GM18499 (cell line): ENCODE data around the gene MYO3A.

Experiments used
- ATAC-seq: cut with Tn5 transposase; IDR thresholded peaks from one replicate; pipeline ENCODE4 v1.9.1; 2021; ENCODE audit warnings: moderate number of reproducible peaks; ENCODE audit not compliant: insufficient read depth, unreplicated experiment

The MYO3A gene

GRCh38 chr10:26211781-26212444, 277.9 kb downstream of the MYO3A start:
- no peak for ATAC-seq

GRCh38 chr10:26212511-26212910, 278.5 kb downstream of the MYO3A start:
- ATAC-seq: no peak

GRCh38 chr10:26213157-26213800, 279.2 kb downstream of the MYO3A start:
- ATAC-seq: no peak

- no peak for ATAC-seq
Observed at GRCh38 chr10:26214004-26214403, 280.0 kb downstream of the MYO3A start.

- no peak for ATAC-seq
Observed at GRCh38 chr10:26214551-26215395, 280.7 kb downstream of the MYO3A start.

GRCh38 chr10:26215396-26215934, 281.4 kb downstream of the MYO3A start:
- ATAC-seq: no peak

GRCh38 chr10:26215935-26216584, 282.0 kb downstream of the MYO3A start:
- no peak for ATAC-seq

- no peak for ATAC-seq
Observed at GRCh38 chr10:26216585-26217395, 282.8 kb downstream of the MYO3A start, which contains the start of gene GAD2. Gene GAD2, plus strand, starts transcription at chr10:26216774. Its CDS starts 36 bp downstream, at chr10:26216810.

GRCh38 chr10:26217396-26218086, 283.5 kb downstream of the MYO3A start:
- ATAC-seq: no peak

GRCh38 chr10:26219676-26220075, 285.6 kb downstream of the MYO3A start:
- ATAC-seq: no peak

- ATAC-seq: no peak
Observed at GRCh38 chr10:26220901-26221300, 286.9 kb downstream of the MYO3A start.

- no peak for ATAC-seq
Observed at GRCh38 chr10:26221541-26221940, 287.5 kb downstream of the MYO3A start.

- no peak for ATAC-seq
Observed at GRCh38 chr10:26222563-26222962, 288.5 kb downstream of the MYO3A start.

GRCh38 chr10:26225322-26225721, 291.3 kb downstream of the MYO3A start:
- ATAC-seq: no peak

- ATAC-seq: no peak
Observed at GRCh38 chr10:26227786-26228185, 293.8 kb downstream of the MYO3A start.

GRCh38 chr10:26232174-26232573, 298.1 kb downstream of the MYO3A start:
- ATAC-seq: no peak

GRCh38 chr10:26235761-26236160, 301.7 kb downstream of the MYO3A start:
- no peak for ATAC-seq

- ATAC-seq: no peak
Observed at GRCh38 chr10:26238378-26238777, 304.3 kb downstream of the MYO3A start.
